ENCODE data around the gene SGMS1.

SGMS1 gene

DNA sequence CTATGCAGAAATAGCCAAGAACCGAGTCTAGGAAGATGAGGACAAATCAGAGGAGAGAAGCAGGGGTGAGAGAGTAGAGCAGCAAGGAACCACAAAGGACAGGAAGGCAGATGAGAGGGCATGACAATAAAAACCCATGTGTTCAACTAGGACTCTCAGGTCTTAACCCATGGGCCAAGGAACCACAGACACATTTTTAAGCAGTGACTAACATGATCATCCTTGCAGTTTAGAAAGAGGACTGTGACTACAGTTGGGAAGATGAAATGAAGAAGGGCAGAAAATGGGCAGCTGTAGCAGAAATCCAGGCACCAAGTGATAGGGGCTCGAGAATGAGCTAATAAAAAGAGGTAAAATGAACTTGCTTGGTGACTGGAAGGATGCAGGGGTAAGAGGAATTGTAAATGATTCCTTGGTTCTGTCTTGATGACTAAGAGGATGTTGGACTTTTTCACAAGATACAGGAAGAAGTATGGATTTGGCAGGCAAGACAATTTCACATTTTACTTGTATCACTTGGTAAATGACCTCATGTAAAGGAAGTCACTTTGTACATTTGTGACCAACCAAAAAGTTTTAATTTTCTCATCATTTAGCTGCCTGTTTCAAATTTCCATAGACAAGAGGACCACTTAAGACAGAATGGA lies 22.8 kb downstream of the SGMS1 start:
- no peak overlapping the region for H3K4me3 ChIP-seq (ENCODE audit: low read length)
- no peak for DNase-seq (ENCODE audit: low read depth)
- TF ChIP-seq, protein P1, sequence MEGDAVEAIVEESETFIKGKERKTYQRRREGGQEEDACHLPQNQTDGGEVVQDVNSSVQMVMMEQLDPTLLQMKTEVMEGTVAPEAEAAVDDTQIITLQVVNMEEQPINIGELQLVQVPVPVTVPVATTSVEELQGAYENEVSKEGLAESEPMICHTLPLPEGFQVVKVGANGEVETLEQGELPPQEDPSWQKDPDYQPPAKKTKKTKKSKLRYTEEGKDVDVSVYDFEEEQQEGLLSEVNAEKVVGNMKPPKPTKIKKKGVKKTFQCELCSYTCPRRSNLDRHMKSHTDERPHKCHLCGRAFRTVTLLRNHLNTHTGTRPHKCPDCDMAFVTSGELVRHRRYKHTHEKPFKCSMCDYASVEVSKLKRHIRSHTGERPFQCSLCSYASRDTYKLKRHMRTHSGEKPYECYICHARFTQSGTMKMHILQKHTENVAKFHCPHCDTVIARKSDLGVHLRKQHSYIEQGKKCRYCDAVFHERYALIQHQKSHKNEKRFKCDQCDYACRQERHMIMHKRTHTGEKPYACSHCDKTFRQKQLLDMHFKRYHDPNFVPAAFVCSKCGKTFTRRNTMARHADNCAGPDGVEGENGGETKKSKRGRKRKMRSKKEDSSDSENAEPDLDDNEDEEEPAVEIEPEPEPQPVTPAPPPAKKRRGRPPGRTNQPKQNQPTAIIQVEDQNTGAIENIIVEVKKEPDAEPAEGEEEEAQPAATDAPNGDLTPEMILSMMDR (IDR thresholded peaks at IDR 0.05; ENCODE audit: insufficient read depth, low read depth, low read length, missing control alignments), result no peak

DNA sequence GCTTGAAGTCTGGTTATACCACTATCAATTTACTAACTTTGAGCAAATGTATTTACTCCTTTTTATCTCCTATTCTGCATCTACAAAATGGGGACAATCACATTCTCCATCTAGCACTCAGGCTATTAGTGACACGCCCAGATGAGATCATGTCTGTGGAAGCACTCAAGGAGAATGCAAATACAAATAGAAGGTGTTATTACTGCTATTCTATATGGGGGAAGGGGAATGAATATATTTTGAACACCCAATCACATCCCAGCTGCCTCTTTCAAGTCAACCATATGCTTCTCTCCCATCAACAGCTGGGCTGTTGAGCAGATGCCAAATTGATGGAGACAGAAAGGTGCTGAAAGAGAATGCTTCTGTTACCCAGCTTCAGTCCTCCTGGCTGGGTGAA lies 23.5 kb downstream of the SGMS1 start:
- no peak overlapping the region for H3K4me3 ChIP-seq (ENCODE audit: low read length)
- peak; percentile 57 for DNase-seq (ENCODE audit: low read depth)
- TF ChIP-seq, protein P1 (IDR thresholded peaks at IDR 0.05; ENCODE audit: insufficient read depth, low read depth, low read length, missing control alignments), result no peak

DNA sequence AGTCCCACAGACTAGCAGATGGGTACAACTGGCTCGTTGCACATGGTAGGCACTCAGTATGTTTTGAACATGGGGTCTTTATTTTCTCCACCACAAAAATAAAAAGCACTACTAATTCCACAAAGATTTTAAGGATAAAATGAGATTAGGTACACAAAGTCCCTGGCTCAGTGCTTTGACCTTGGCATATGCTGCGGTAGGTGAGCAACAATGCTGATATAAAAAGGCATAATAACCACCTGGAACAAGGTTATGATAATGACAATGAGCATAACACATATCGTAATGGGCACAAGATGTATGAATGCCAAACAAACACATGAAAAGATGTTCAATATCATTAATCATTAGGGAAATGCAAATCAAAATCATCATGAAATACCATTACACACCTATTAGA lies 26.9 kb downstream of the SGMS1 start:
- TF ChIP-seq, protein P1 (IDR thresholded peaks at IDR 0.05; ENCODE audit: insufficient read depth, low read depth, low read length, missing control alignments), result no peak
- DNase-seq (ENCODE audit: low read depth), result no peak
- H3K4me3 ChIP-seq (ENCODE audit: low read length), result no peak overlapping the region

DNA sequence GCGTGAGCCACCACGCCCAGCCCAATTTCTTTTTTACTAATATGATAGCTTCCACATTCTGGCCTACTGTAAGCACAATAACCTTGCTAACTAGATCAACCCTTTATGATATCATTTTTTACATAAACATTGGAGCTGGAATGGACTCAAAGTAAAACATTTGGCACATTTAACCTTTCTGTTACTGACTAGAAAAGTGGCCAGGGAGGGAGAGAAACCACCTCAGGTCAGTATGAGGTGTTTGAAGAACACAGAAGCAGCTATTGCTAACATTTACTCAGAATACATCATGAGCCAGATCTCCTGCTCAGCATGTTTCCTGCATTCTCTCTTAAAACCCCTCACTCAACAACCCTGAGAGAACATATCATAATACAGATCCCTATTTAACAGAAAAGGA lies 27.3 kb downstream of the SGMS1 start:
- TF ChIP-seq, protein P1 (IDR thresholded peaks at IDR 0.05; ENCODE audit: insufficient read depth, low read depth, low read length, missing control alignments), result no peak
- H3K4me3 ChIP-seq (ENCODE audit: low read length), result no peak overlapping the region
- DNase-seq (ENCODE audit: low read depth), result no peak

DNA sequence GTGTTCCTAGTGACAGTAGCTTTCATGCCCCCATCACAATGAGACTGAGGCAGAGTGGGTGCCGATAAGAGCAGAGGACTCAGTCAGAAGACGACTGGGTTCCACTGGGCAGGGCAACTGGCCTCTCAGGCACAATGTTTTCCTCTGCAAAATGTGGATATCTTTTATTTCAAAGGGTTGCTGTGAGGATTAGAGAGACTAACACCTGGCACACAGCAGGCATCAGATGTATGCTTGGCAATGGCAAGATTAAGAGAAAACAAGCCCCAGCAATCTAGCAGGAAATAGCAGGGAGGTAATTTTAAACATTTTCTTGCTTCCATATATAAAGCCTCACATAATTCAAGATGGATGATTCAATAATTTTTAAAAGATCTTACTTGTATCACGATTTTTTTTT lies 28.0 kb downstream of the SGMS1 start:
- DNase-seq (ENCODE audit: low read depth), result no peak
- TF ChIP-seq, protein P1 (IDR thresholded peaks at IDR 0.05; ENCODE audit: insufficient read depth, low read depth, low read length, missing control alignments), result no peak
- no peak overlapping the region for H3K4me3 ChIP-seq (ENCODE audit: low read length)

DNA sequence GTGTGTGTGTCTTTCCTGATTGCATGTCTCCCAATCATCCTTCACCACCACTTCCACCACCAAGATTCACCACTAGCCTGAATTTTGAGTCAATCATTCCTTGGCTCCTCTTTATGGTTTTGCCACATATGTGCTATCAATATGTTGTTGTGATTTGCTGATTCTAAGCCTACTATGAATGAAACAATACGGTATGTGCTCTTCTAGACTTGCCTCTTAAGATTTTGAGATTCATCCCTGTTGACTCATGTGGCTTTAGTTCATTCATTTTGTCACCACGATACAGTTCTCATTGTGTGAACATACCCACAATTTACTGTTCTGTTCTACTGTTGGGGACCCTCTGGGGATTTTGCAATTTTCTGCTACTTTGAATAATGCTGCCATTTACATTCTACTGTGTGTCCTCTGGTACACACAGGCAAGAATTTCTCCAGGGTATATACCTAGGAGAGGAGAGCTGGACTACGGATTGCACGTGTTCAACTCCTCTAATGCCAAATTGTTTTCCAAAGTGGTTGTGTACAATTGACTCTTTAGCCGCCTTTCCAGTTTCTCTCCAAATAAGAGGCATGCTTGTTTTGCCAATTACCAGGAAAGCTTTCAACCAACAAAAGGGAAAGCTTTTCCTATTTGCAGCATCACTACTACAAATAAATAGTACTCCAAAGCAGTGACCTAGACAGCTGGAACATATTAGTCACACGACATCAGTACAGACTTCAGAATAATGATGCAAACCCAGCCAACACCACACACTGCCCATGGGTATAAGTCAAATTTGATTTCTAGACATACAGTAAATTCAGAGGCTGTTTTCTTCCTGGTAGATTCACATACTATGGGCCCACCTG lies 30.0 kb downstream of the SGMS1 start:
- TF ChIP-seq, protein P1 (IDR thresholded peaks at IDR 0.05; ENCODE audit: insufficient read depth, low read depth, low read length, missing control alignments), result no peak
- DNase-seq (ENCODE audit: low read depth), result peak; percentile 58

More for the DNA sequence above, 30.0 kb downstream of the SGMS1 start:
- H3K4me3 ChIP-seq (ENCODE audit: low read length), result no peak overlapping the region

Data from epithelial cell of esophagus (primary cell).